ENCODE data around the gene NFATC1. TPM values are rescaled to one million over a fixed set of nuclear protein-coding genes. Genes with fewer than 3 reads are reported as not detected.

Gene NFATC1
- total and polyA plus RNA-seq, 2 experiments from 2014 or later: 4.2 to 11.3 TPM

GRCh38 chr18:79525556-79526467 is 130.1 kb downstream of the NFATC1 start:
- Histone ChIP-seq H3K9me2 (replicated peaks; ENCODE audit: insufficient read depth) (no peaks in the 10 kb centered on the region), H3K4me1 (ENCODE audit: insufficient read depth) (no peaks in the 10 kb centered on the region), H3K79me2 (no peaks in the 10 kb centered on the region), H3K4me3 (no peak overlapping the region), H2AFZ (no peak overlapping the region), H3K27ac (no peak overlapping the region), H3K36me3 (replicated peaks; ENCODE audit: insufficient read depth, low read depth) (no peaks in the 10 kb centered on the region), H3K9me3 (ENCODE audit: low read depth) (no peaks in the 10 kb centered on the region), H4K20me1 (ENCODE audit: insufficient read depth, poor library complexity, severe bottlenecking) (no peaks in the 10 kb centered on the region), H3K4me2 (no peak overlapping the region), H3K27me3 (no peaks in the 10 kb centered on the region)
- WGBS (ENCODE audit: low lambda C conversion rate, missing lambda C conversion rate): 79% methylated on average over 37 of the region's 39 CpGs
- TF ChIP-seq EZH2phosphoT487 (IDR thresholded peaks at IDR 0.05; ENCODE audit: low read depth, severe bottlenecking, unreplicated experiment) (no peak), EZH2 (IDR thresholded peaks at IDR 0.05; ENCODE audit: borderline replicate concordance) (no peak), CTCF (IDR thresholded peaks at IDR 0.05; ENCODE audit: poor library complexity) (no peak)
- peak; percentile 46 for DNase-seq (ENCODE audit: low spot score)

GRCh38 chr18:79526468-79527460 is 131.0 kb downstream of the NFATC1 start:
- H3K4me2 ChIP-seq: no peak overlapping the region
- H4K20me1 ChIP-seq (ENCODE audit: insufficient read depth, poor library complexity, severe bottlenecking): no peaks in the 10 kb centered on the region
- H3K9me2 ChIP-seq (replicated peaks; ENCODE audit: insufficient read depth): no peaks in the 10 kb centered on the region
- H2AFZ ChIP-seq: no peak overlapping the region
- no peaks in the 10 kb centered on the region for H3K27me3 ChIP-seq
- no peak for DNase-seq (ENCODE audit: low spot score)
- no peaks in the 10 kb centered on the region for H3K36me3 ChIP-seq (replicated peaks; ENCODE audit: insufficient read depth, low read depth)
- TF ChIP-seq EZH2 (IDR thresholded peaks at IDR 0.05; ENCODE audit: borderline replicate concordance) (no peak), CTCF (IDR thresholded peaks at IDR 0.05; ENCODE audit: poor library complexity) (no peak)
- H3K4me3 ChIP-seq: no peak overlapping the region
- H3K27ac ChIP-seq: no peak overlapping the region
- 86% methylated on average over 44 of the region's 44 CpGs for WGBS (ENCODE audit: low lambda C conversion rate, missing lambda C conversion rate)
- H3K4me1 ChIP-seq (ENCODE audit: insufficient read depth): no peaks in the 10 kb centered on the region
- no peaks in the 10 kb centered on the region for H3K79me2 ChIP-seq
- H3K9me3 ChIP-seq (ENCODE audit: low read depth): no peaks in the 10 kb centered on the region

GRCh38 chr18:79527656-79528315 is 132.1 kb downstream of the NFATC1 start:
- no peaks in the 10 kb centered on the region for H4K20me1 ChIP-seq (ENCODE audit: insufficient read depth, poor library complexity, severe bottlenecking)
- H3K27ac ChIP-seq: no peak overlapping the region
- no peaks in the 10 kb centered on the region for H3K27me3 ChIP-seq
- H3K36me3 ChIP-seq (replicated peaks; ENCODE audit: insufficient read depth, low read depth): no peaks in the 10 kb centered on the region
- TF ChIP-seq CTCF (IDR thresholded peaks at IDR 0.05; ENCODE audit: poor library complexity) (no peak), EZH2phosphoT487 (IDR thresholded peaks at IDR 0.05; ENCODE audit: low read depth, severe bottlenecking, unreplicated experiment) (no peak), EZH2 (IDR thresholded peaks at IDR 0.05; ENCODE audit: borderline replicate concordance) (no peak)
- H3K4me2 ChIP-seq: no peak overlapping the region
- no peaks in the 10 kb centered on the region for H3K9me3 ChIP-seq (ENCODE audit: low read depth)
- DNase-seq (ENCODE audit: low spot score): no peak
- no peaks in the 10 kb centered on the region for H3K4me1 ChIP-seq (ENCODE audit: insufficient read depth)
- WGBS (ENCODE audit: low lambda C conversion rate, missing lambda C conversion rate): 88% methylated on average over 16 of the region's 16 CpGs
- no peak overlapping the region for H3K4me3 ChIP-seq
- no peak overlapping the region for H2AFZ ChIP-seq
- no peaks in the 10 kb centered on the region for H3K79me2 ChIP-seq
- H3K9me2 ChIP-seq (replicated peaks; ENCODE audit: insufficient read depth): no peaks in the 10 kb centered on the region
